ENCODE data around the gene MCOLN3.

- TF ChIP-seq MEF2A (IDR thresholded peaks at IDR 0.05; ENCODE audit: control insufficient read depth, low read depth, low read length) (no peak), BRD4 (IDR thresholded peaks at IDR 0.05) (no peak), MLX (CRISPR knock-in tag; conservative IDR thresholded peaks at IDR 0.05) (no peak), CTCF (IDR thresholded peaks at IDR 0.05 in 2 of 3, conservative IDR thresholded peaks at IDR 0.05 in 1 of 3; ENCODE audit: insufficient read depth in 2 of 3, low read depth in 1 of 3, low read length in 3 of 3) (no peak), POLR2B (IDR thresholded peaks at IDR 0.05; ENCODE audit: low read depth, partially characterized antibody) (no peak), EZH2 (IDR thresholded peaks at IDR 0.05; ENCODE audit: borderline replicate concordance, low read depth, low read length) (no peak)
Observed at GRCh38 chr1:85061711-85062424, 13.6 kb upstream of the MCOLN3 start.
